ENCODE data around the gene HHAT. TPM values are rescaled to one million over a fixed set of nuclear protein-coding genes. Genes with fewer than 3 reads are reported as not detected.

Gene HHAT
- total and polyA plus RNA-seq, 2 experiments from 2014 or later, result 1.6 to 1.9 TPM

GRCh38 chr1:210597555-210598134 lies 268.9 kb downstream of the HHAT start:
- H3K27me3 ChIP-seq (replicated peaks; ENCODE audit: insufficient read depth), result no peaks in the 10 kb centered on the region
- TF ChIP-seq EZH2phosphoT487 (IDR thresholded peaks at IDR 0.05; ENCODE audit: insufficient read depth, low read depth) (no peak), EZH2 (IDR thresholded peaks at IDR 0.05; ENCODE audit: insufficient read depth, poor library complexity, severe bottlenecking) (no peak)
- H4K20me1 ChIP-seq (ENCODE audit: insufficient read depth), result no peaks in the 10 kb centered on the region
- 17 to 25% methylated on average over 1 of the region's 1 CpG for WGBS, 2 experiments (ENCODE audit: low coverage in 1 of 2, low lambda C conversion rate in 2 of 2, missing lambda C conversion rate in 2 of 2)
- peak overlapping the region; percentile 68 for H2AFZ ChIP-seq
- peaks cover 33% of the 10 kb centered on the region for H3K4me1 ChIP-seq (ENCODE audit: insufficient read depth)
- in situ Hi-C loops (cut with MboI), result no loop called here
- peak overlapping the region; percentile 49 for H3K4me3 ChIP-seq
- no peaks in the 10 kb centered on the region for H3K9me2 ChIP-seq (ENCODE audit: insufficient read depth)
- peak overlapping the region; percentile 83 for H3K9ac ChIP-seq
- peak overlapping the region; percentile 68 for H3K4me2 ChIP-seq (ENCODE audit: unreplicated experiment)
- H3K79me2 ChIP-seq (ENCODE audit: insufficient read depth), result no peaks in the 10 kb centered on the region
- H3K27ac ChIP-seq, result peak overlapping the region; percentile 99
- DNase-seq, result peak; percentile 94
- H3K36me3 ChIP-seq (ENCODE audit: low read depth), result no peaks in the 10 kb centered on the region
- peaks cover 19% of the 10 kb centered on the region for H3F3A ChIP-seq (ENCODE audit: insufficient read depth)
- H3K9me3 ChIP-seq (ENCODE audit: low read depth), result no peaks in the 10 kb centered on the region

- Histone ChIP-seq H3K36me3 (ENCODE audit: low read depth) (no peaks in the 10 kb centered on the region), H3K4me3 (peak overlapping the region; percentile 49), H3F3A (ENCODE audit: insufficient read depth) (peaks cover 19% of the 10 kb centered on the region), H3K4me2 (ENCODE audit: unreplicated experiment) (peak overlapping the region; percentile 68), H2AFZ (peak overlapping the region; percentile 40; the same call in 1 of the 2 replicates), H3K27me3 (replicated peaks; ENCODE audit: insufficient read depth) (no peaks in the 10 kb centered on the region), H3K9me2 (ENCODE audit: insufficient read depth) (no peaks in the 10 kb centered on the region), H3K9ac (peak overlapping the region; percentile 83), H3K79me2 (ENCODE audit: insufficient read depth) (no peaks in the 10 kb centered on the region), H3K4me1 (ENCODE audit: insufficient read depth) (peaks cover 33% of the 10 kb centered on the region), H3K9me3 (ENCODE audit: low read depth) (no peaks in the 10 kb centered on the region), H4K20me1 (ENCODE audit: insufficient read depth) (no peaks in the 10 kb centered on the region), H3K27ac (peak overlapping the region; percentile 99)
- in situ Hi-C loops (cut with MboI), result no loop called here
- WGBS, 2 experiments (ENCODE audit: low coverage in 1 of 2, low lambda C conversion rate in 2 of 2, missing lambda C conversion rate in 2 of 2), result 14 to 17% methylated on average over 3 of the region's 3 CpGs
- no peak for TF ChIP-seq EZH2phosphoT487 (IDR thresholded peaks at IDR 0.05; ENCODE audit: insufficient read depth, low read depth)
- DNase-seq, result peak; percentile 97
These were observed 269.5 kb downstream of the HHAT start for GRCh38 chr1:210598135-210598652.

GRCh38 chr1:210600421-210601159 lies 271.9 kb downstream of the HHAT start:
- Histone ChIP-seq H4K20me1 (ENCODE audit: insufficient read depth) (no peaks in the 10 kb centered on the region), H3K4me1 (ENCODE audit: insufficient read depth) (peaks cover 33% of the 10 kb centered on the region), H3K27ac (no peak overlapping the region), H3K9ac (no peak overlapping the region), H3F3A (ENCODE audit: insufficient read depth) (peaks cover 19% of the 10 kb centered on the region), H3K4me3 (no peak overlapping the region), H3K9me2 (ENCODE audit: insufficient read depth) (no peaks in the 10 kb centered on the region), H3K27me3 (replicated peaks; ENCODE audit: insufficient read depth) (no peaks in the 10 kb centered on the region), H3K36me3 (ENCODE audit: low read depth) (no peaks in the 10 kb centered on the region), H3K4me2 (ENCODE audit: unreplicated experiment) (no peak overlapping the region), H3K79me2 (ENCODE audit: insufficient read depth) (no peaks in the 10 kb centered on the region), H2AFZ (no peak overlapping the region), H3K9me3 (ENCODE audit: low read depth) (no peaks in the 10 kb centered on the region)
- TF ChIP-seq EZH2 (IDR thresholded peaks at IDR 0.05; ENCODE audit: insufficient read depth, poor library complexity, severe bottlenecking) (no peak), EZH2phosphoT487 (IDR thresholded peaks at IDR 0.05; ENCODE audit: insufficient read depth, low read depth) (no peak)
- in situ Hi-C loops (cut with MboI), result no loop called here
- peak; percentile 33 for DNase-seq
- 69 to 72% methylated on average over 5 of the region's 5 CpGs for WGBS, 2 experiments (ENCODE audit: low coverage in 1 of 2, low lambda C conversion rate in 2 of 2, missing lambda C conversion rate in 2 of 2)

- no peaks in the 10 kb centered on the region for H3K9me3 ChIP-seq (ENCODE audit: low read depth)
- TF ChIP-seq EZH2phosphoT487 (IDR thresholded peaks at IDR 0.05; ENCODE audit: insufficient read depth, low read depth) (no peak), EZH2 (IDR thresholded peaks at IDR 0.05; ENCODE audit: insufficient read depth, poor library complexity, severe bottlenecking) (no peak)
- no peak for DNase-seq
- H3K9me2 ChIP-seq (ENCODE audit: insufficient read depth), result no peaks in the 10 kb centered on the region
- WGBS, 2 experiments (ENCODE audit: low coverage in 1 of 2, low lambda C conversion rate in 2 of 2, missing lambda C conversion rate in 2 of 2), result 52 to 55% methylated on average over 4 of the region's 4 CpGs
- H3K79me2 ChIP-seq (ENCODE audit: insufficient read depth), result no peaks in the 10 kb centered on the region
- H3K36me3 ChIP-seq (ENCODE audit: low read depth), result no peaks in the 10 kb centered on the region
- H3K9ac ChIP-seq, result no peak overlapping the region
- H3K4me2 ChIP-seq (ENCODE audit: unreplicated experiment), result no peak overlapping the region
- H3K4me1 ChIP-seq (ENCODE audit: insufficient read depth), result peaks cover 17% of the 10 kb centered on the region
- no peak overlapping the region for H2AFZ ChIP-seq
- H3K4me3 ChIP-seq, result no peak overlapping the region
- no peaks in the 10 kb centered on the region for H4K20me1 ChIP-seq (ENCODE audit: insufficient read depth)
- H3K27ac ChIP-seq, result no peak overlapping the region
- no peaks in the 10 kb centered on the region for H3K27me3 ChIP-seq (replicated peaks; ENCODE audit: insufficient read depth)
- in situ Hi-C loops (cut with MboI), result no loop called here
- H3F3A ChIP-seq (ENCODE audit: insufficient read depth), result peaks cover 8% of the 10 kb centered on the region
These were observed 274.4 kb downstream of the HHAT start for GRCh38 chr1:210603123-210603522.

Data from GM23248 (cell line).